Measurements from ENCODE around the gene NTN5.

The NTN5 gene

DNA sequence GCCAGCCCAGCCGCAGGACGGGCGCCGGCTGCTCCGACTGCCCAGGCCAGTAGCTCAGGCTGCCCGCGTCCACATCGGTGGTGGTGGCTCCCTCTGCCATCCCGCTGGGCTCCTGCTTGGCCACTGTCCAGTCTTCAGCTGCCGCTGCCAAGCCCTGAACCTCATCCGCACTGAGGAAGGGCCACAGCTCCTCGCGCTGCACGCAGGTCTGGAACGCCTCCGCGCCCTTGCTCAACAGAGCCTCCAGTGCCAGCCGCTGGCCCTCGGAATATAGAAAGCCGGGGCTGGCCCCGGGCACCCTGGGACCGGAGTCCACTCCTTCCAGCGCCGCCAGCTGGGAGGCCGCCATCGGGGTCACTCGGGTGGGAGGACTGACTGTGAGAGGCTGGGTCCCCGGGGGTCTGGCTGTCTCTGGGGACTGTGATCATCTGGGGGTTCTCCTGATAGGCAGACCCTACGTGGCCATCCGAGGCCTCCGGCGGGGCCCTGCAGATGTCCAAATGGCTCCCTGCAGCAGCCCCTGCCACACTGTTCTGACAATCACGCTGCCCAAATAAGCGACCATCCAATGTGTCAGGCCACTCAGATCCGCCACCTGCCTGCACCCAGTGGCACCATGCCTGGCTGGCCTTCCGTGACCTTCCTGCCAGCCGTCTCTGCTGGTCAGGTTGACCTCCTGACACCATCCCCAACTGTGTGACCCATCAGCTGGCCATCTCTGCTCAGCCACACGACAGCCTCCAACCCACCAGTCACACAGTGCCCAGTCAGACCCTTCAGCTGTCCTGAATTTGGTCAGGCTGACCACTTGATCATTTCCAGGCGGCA is 59.6 kb downstream of the NTN5 start:
- no peak for DNase-seq

DNA sequence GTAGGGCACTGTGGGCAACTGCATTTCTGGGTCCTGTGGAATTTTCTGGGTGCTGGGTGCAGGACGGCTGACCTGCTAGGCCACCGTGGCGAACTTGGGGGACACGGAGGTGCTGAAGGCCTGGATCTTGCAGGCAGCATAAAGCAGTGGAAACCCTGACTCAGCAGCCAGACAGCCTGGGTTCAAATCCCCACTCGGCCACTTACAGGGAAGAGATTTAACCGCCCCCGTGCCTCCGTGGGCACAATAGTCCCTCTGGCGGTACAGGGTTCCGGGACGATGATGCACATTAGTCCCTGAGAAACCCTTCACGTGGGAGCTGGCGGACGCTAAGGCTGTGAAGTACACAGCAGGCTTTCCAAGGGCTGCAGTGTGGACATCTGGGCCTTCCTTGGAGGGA is 60.9 kb downstream of the NTN5 start:
- DNase-seq: no peak
